ENCODE measurements around the gene CDC14A. TPM values are rescaled to one million over a fixed set of nuclear protein-coding genes. Genes with fewer than 3 reads are reported as not detected.

CDC14A gene
- total RNA-seq, 1 experiment from 2014 or later = 6.6 TPM

- in situ Hi-C loops (cut with HindIII; ENCODE audit: low pct_unique_long_range_greater_than_20kb, low sequenced_read_pairs) = no loop called here
- TF ChIP-seq SIN3A (IDR thresholded peaks at IDR 0.05; ENCODE audit: borderline replicate concordance, insufficient read depth, low read depth, low read length) (no peak), POLR2AphosphoS5 (IDR thresholded peaks at IDR 0.05; ENCODE audit: low read depth, low read length) (no peak), CTCF (IDR thresholded peaks at IDR 0.05) (no peak), REST (IDR thresholded peaks at IDR 0.05; ENCODE audit: insufficient read depth in 1 of 2, low read depth in 2 of 2, low read length in 1 of 2) (no peak), TCF7L2 (IDR thresholded peaks at IDR 0.05; ENCODE audit: low read depth, low read length) (no peak)
- H3K4me1 ChIP-seq (ENCODE audit: control insufficient read depth, insufficient read depth, low read length) = no peaks in the 10 kb centered on the region
- no peaks in the 10 kb centered on the region for H3K9me3 ChIP-seq (ENCODE audit: control insufficient read depth, insufficient read depth, low read depth, low read length)
- POLR2A ChIA-PET = no interaction called here
- intact Hi-C loops (cut with micrococcal nuclease; ENCODE audit: unreplicated experiment) = no loop called here
- no peak overlapping the region for H3K27ac ChIP-seq (ENCODE audit: low read length)
- ATAC-seq (no peak), DNase-seq (ENCODE audit: low read depth, low spot score) (no peak)
- CTCF ChIA-PET = no interaction called here
- no TSS peak for BruUV-seq (replicated peaks)
- no peak overlapping the region for H3K4me3 ChIP-seq (ENCODE audit: low read depth in 2 of 2, low read length in 2 of 2)
- no peaks in the 10 kb centered on the region for H3K27me3 ChIP-seq (ENCODE audit: control insufficient read depth, insufficient read depth, low read length)
- H3K36me3 ChIP-seq (ENCODE audit: control insufficient read depth, insufficient read depth, low read length) = no peaks in the 10 kb centered on the region; the same call in 1 of the 2 replicates
These were observed 31.6 kb downstream of the CDC14A start for GRCh38 chr1:100383743-100384405.

- Histone ChIP-seq H3K4me1 (ENCODE audit: control insufficient read depth, insufficient read depth, low read length) (no peaks in the 10 kb centered on the region), H3K27me3 (ENCODE audit: control insufficient read depth, insufficient read depth, low read length) (no peaks in the 10 kb centered on the region), H3K4me3 (ENCODE audit: low read depth in 2 of 2, low read length in 2 of 2) (no peak overlapping the region), H3K27ac (ENCODE audit: low read length) (no peak overlapping the region), H3K9me3 (ENCODE audit: control insufficient read depth, insufficient read depth, low read depth, low read length) (no peaks in the 10 kb centered on the region), H3K36me3 (ENCODE audit: control insufficient read depth, insufficient read depth, low read length) (no peaks in the 10 kb centered on the region; the same call in 1 of the 2 replicates)
- no TSS peak for BruUV-seq (replicated peaks)
- ATAC-seq (no peak), DNase-seq (ENCODE audit: low read depth, low spot score) (no peak)
- ChIA-PET CTCF (interaction anchor here (0.6 to 0.7 kb wide), 2 partner anchors 79 to 557 kb away, joined by 4 to 5 read pairs; no protein-coding TSS in a partner anchor), POLR2A (no interaction called here)
- in situ Hi-C loops (cut with HindIII; ENCODE audit: low pct_unique_long_range_greater_than_20kb, low sequenced_read_pairs) (no loop called here), intact Hi-C loops (cut with micrococcal nuclease; ENCODE audit: unreplicated experiment) (no loop called here)
- TF ChIP-seq CTCF (IDR thresholded peaks at IDR 0.05) = no peak
- TF ChIP-seq TCF7L2 (IDR thresholded peaks at IDR 0.05; ENCODE audit: low read depth, low read length) = no peak
These were observed 34.9 kb downstream of the CDC14A start for GRCh38 chr1:100387209-100387608.
